KOPT-K1 (cell line): Measurements from ENCODE around the gene GGNBP2.
"Not testable (repeated sequence)": the region's sequence is repeated elsewhere in the genome, so short reads cannot be mapped to it uniquely, and the experiment has no call there.

Source experiments
- H3K27ac ChIP-seq: fragments of 200-600 bp; sonication (generic); 2 replicates; pipeline ENCODE4 v1.5.1; 2016; ENCODE audit warnings: antibody characterized with exemption, mild to moderate bottlenecking, low read depth, low read length; ENCODE audit not compliant: poor library complexity, severe bottlenecking
- H3K36me3 ChIP-seq: fragments of 200-600 bp; sonication (generic); 2 replicates; pipeline ENCODE4 v1.5.1; 2017; ENCODE audit warnings: antibody characterized with exemption, mild to moderate bottlenecking, low read length, moderate library complexity; ENCODE audit not compliant: insufficient read depth
- H3K9me3 ChIP-seq: fragments of 200-600 bp; sonication (generic); 2 replicates; pipeline ENCODE4 v1.5.1; 2017; ENCODE audit warnings: antibody characterized with exemption, low read length, mild to moderate bottlenecking; ENCODE audit not compliant: insufficient read depth, poor library complexity, severe bottlenecking

The GGNBP2 gene

GRCh38 chr17:36600465-36600864, 55.7 kb downstream of the GGNBP2 start:
- peak overlapping the region; percentile 69 for H3K27ac ChIP-seq
- H3K9me3 ChIP-seq, result no peaks in the 10 kb centered on the region
- H3K36me3 ChIP-seq, result peaks cover 9% of the 10 kb centered on the region; the same call in 1 of the 2 replicates

- peak overlapping the region; percentile 69 for H3K27ac ChIP-seq
- H3K36me3 ChIP-seq, result peaks cover 12% of the 10 kb centered on the region; the same call in 1 of the 2 replicates
Observed at GRCh38 chr17:36600936-36601302, 56.2 kb downstream of the GGNBP2 start.

GRCh38 chr17:36601303-36602029, 56.7 kb downstream of the GGNBP2 start, which contains the start of gene MRM1:
Gene MRM1 (plus strand): TSS chr17:36601583. CDS start chr17:36601811, 228 bp downstream.
- no peaks in the 10 kb centered on the region for H3K9me3 ChIP-seq
- H3K27ac ChIP-seq, result peak within 1 kb of the TSS; percentile 69
- H3K36me3 ChIP-seq, result peaks cover 18% of the 10 kb centered on the region; the same call in 1 of the 2 replicates

More at GRCh38 chr17:36600936-36601302, 56.2 kb downstream of the GGNBP2 start:
- H3K9me3 ChIP-seq, result no peaks in the 10 kb centered on the region

GRCh38 chr17:36602030-36602748, 57.5 kb downstream of the GGNBP2 start:
- H3K36me3 ChIP-seq, result peaks cover 23% of the 10 kb centered on the region; the same call in 1 of the 2 replicates
- no peaks in the 10 kb centered on the region for H3K9me3 ChIP-seq
- peak overlapping the region; percentile 69 for H3K27ac ChIP-seq

- Histone ChIP-seq H3K36me3 (peaks cover 29% of the 10 kb centered on the region; the same call in 1 of the 2 replicates), H3K9me3 (no peaks in the 10 kb centered on the region), H3K27ac (peak overlapping the region; percentile 69)
Observed at GRCh38 chr17:36602924-36603384, 58.2 kb downstream of the GGNBP2 start.

GRCh38 chr17:36605028-36605427, 60.3 kb downstream of the GGNBP2 start:
- H3K36me3 ChIP-seq, result peaks cover 45% of the 10 kb centered on the region
- not testable (repeated sequence) for H3K9me3 ChIP-seq, H3K27ac ChIP-seq

- Histone ChIP-seq H3K36me3 (peaks cover 45% of the 10 kb centered on the region), H3K9me3 (no peaks in the 10 kb centered on the region), H3K27ac (no peak overlapping the region)
Observed at GRCh38 chr17:36608280-36608679, 63.6 kb downstream of the GGNBP2 start.

- Histone ChIP-seq H3K36me3 (peaks cover 42% of the 10 kb centered on the region), H3K9me3 (no peaks in the 10 kb centered on the region), H3K27ac (no peak overlapping the region)
Observed at GRCh38 chr17:36608794-36609497, 64.2 kb downstream of the GGNBP2 start.

GRCh38 chr17:36609498-36609862, 64.8 kb downstream of the GGNBP2 start:
- Histone ChIP-seq H3K36me3 (peaks cover 36% of the 10 kb centered on the region), H3K9me3 (no peaks in the 10 kb centered on the region), H3K27ac (no peak overlapping the region)

- peaks cover 36% of the 10 kb centered on the region for H3K36me3 ChIP-seq
- no peaks in the 10 kb centered on the region for H3K9me3 ChIP-seq
- no peak overlapping the region for H3K27ac ChIP-seq
Observed at GRCh38 chr17:36610474-36610873, 65.8 kb downstream of the GGNBP2 start.

GRCh38 chr17:36611345-36612072, 66.8 kb downstream of the GGNBP2 start:
- no peaks in the 10 kb centered on the region for H3K9me3 ChIP-seq
- peaks cover 27% of the 10 kb centered on the region for H3K36me3 ChIP-seq
- H3K27ac ChIP-seq, result no peak overlapping the region

DNA sequence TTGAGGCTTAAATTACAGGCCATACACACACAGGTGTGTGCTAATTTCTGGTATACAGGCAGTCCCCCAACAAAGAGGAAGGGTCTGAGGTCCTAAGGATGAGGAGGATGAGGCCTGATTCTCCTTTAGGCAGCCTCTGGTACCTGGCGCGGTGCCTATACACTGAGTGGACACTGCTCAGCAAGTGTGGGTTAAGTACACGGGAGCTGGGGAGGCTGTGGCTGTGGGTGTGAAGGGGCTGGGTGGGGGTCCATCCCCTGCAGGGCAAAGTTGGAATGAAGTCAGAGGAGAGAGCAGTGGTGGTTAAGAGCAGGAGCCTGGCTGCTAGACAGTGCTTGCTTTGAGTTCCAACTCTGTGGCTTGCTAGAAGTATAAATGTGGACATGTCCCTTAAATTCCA, 67.6 kb downstream of the GGNBP2 start:
- peaks cover 22% of the 10 kb centered on the region for H3K36me3 ChIP-seq
- no peaks in the 10 kb centered on the region for H3K9me3 ChIP-seq
- H3K27ac ChIP-seq, result no peak overlapping the region

GRCh38 chr17:36613155-36613554, 68.4 kb downstream of the GGNBP2 start:
- Histone ChIP-seq H3K36me3 (peaks cover 14% of the 10 kb centered on the region), H3K27ac (no peak overlapping the region), H3K9me3 (no peaks in the 10 kb centered on the region)

DNA sequence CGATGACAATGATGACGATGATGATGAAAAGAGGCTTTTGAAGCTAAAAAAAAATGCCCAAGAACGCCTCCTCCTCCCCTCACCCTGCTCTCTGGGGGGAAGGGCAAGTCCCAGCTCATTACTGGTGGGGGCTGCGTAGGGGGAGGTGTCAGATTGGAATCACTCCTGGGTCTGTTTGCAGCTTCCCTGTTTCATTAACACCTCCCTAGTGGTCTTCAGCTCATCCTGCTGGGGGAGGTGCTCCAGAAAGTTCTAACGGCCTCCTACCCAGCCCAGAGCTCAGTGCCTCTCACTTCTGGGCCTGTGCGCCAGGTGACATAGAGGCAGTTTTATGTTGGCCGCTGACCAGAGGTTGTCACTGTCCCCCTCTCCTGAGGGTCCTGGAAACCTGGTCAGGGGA, 69.4 kb downstream of the GGNBP2 start:
- H3K27ac ChIP-seq, result no peak overlapping the region
- H3K36me3 ChIP-seq, result peaks cover 5% of the 10 kb centered on the region; the same call in 1 of the 2 replicates
- no peaks in the 10 kb centered on the region for H3K9me3 ChIP-seq
